Caco-2 (cell line): ENCODE measurements around the gene GDF7. TPM values are rescaled to one million over a fixed set of nuclear protein-coding genes. Genes with fewer than 3 reads are reported as not detected.

ENCODE experiments used
- BruUV-seq: library from RNA; stranded (reverse); fragments of 400-500 nt; replicated peaks from 2 replicates; lab custom pipeline; 2021; lab: Mats Ljungman, UMichigan
- CTCF ChIA-PET: fragments of 300-600 bp; sonication (Branson Sonifier 250); formaldehyde crosslinking; loops from one replicate; lab custom pipeline; 2022; ENCODE audit warnings: antibody characterized with exemption; lab: Charles Lee
- POLR2A ChIA-PET: fragments of 300-600 bp; sonication (Branson Sonifier 250); formaldehyde crosslinking; loops from one replicate; lab custom pipeline; 2022; ENCODE audit warnings: antibody characterized with exemption; lab: Charles Lee
- DNase-seq, 2 experiments: peaks; one replicate each; pipeline versions ENCODE4 v3.0.0 to v3.0.0-alpha.2; 2020 to 2022
- H3K27me3 ChIP-seq: replicated peaks from 2 replicates; pipeline ENCODE4 v1.6.0; 2011; ENCODE audit warnings: low read length; ENCODE audit not compliant: control insufficient read depth, insufficient read depth
- H3K36me3 ChIP-seq: 2 replicates; pipeline ENCODE4 v1.5.1; 2011; ENCODE audit warnings: low read length; ENCODE audit not compliant: control insufficient read depth, insufficient read depth
- H3K4me1 ChIP-seq: fragments of 250-450 bp; sonication (Bioruptor Pico); 2 replicates; pipeline ENCODE4 v1.5.1; 2020; ENCODE audit warnings: mild to moderate bottlenecking
- H3K4me3 ChIP-seq: 2 replicates; pipeline ENCODE4 v1.5.1; 2011; ENCODE audit warnings: low read depth, mild to moderate bottlenecking, control low read depth, low read length
- H3K9me3 ChIP-seq: fragments of 250-450 bp; sonication (Bioruptor Pico); 2 replicates; pipeline ENCODE4 v1.5.1; 2020; ENCODE audit warnings: mild to moderate bottlenecking, moderate library complexity
- H3K27ac Mint-ChIP-seq: one replicate; pipeline ENCODE4 v1.8.0; 2022; ENCODE audit warnings: mixed read lengths; ENCODE audit not compliant: unreplicated experiment
- H3K27me3 Mint-ChIP-seq: one replicate; pipeline ENCODE4 v1.8.0; 2022; ENCODE audit warnings: mixed read lengths; ENCODE audit not compliant: insufficient read depth, unreplicated experiment
- H3K36me3 Mint-ChIP-seq: one replicate; pipeline ENCODE4 v1.8.0; 2022; ENCODE audit warnings: mild to moderate bottlenecking, mixed read lengths; ENCODE audit not compliant: insufficient read depth, unreplicated experiment
- H3K4me1 Mint-ChIP-seq: one replicate; pipeline ENCODE4 v1.8.0; 2022; ENCODE audit warnings: low read depth, mixed read lengths; ENCODE audit not compliant: unreplicated experiment
- H3K4me3 Mint-ChIP-seq: one replicate; pipeline ENCODE4 v1.8.0; 2022; ENCODE audit warnings: mild to moderate bottlenecking, moderate library complexity, mixed read lengths; ENCODE audit not compliant: unreplicated experiment
- H3K9me3 Mint-ChIP-seq: one replicate; pipeline ENCODE4 v1.8.0; 2022; ENCODE audit warnings: mixed read lengths; ENCODE audit not compliant: unreplicated experiment
- CTCF ChIP-seq, 2 experiments: fragments of 200-600 bp in 1 of 2; IDR thresholded peaks; 1 replicate in 1 of 2; 2 replicates in 1 of 2; pipeline versions ENCODE4 v1.5.1 to v1.8.0; 2011 to 2022; ENCODE audit warnings: antibody characterized with exemption in 1 of 2, control low read depth in 1 of 2, inconsistent platforms in 1 of 2, low read depth in 1 of 2, low read length in 1 of 2, mild to moderate bottlenecking in 1 of 2, moderate library complexity in 1 of 2; ENCODE audit not compliant: insufficient read depth in 1 of 2, severe bottlenecking in 1 of 2, unreplicated experiment in 1 of 2
- intact Hi-C: fragments of 100-400 bp; cut with micrococcal nuclease; formaldehyde crosslinking; loops from one replicate; pipeline ENCODE4 v1.10.0; 2022; ENCODE audit not compliant: unreplicated experiment
- total RNA-seq: library from RNA; stranded (reverse); gene quantifications from 2 replicates; pipeline ENCODE4 v1.2.3, GENCODE V29; 2022

Gene GDF7
- total RNA-seq, 1 experiment from 2014 or later: 1.7 TPM

GRCh38 chr2:20647211-20647610 lies 19.7 kb upstream of the GDF7 start:
- intact Hi-C loops: no loop called here
- H3K9me3 ChIP-seq: no peaks in the 10 kb centered on the region

GRCh38 chr2:20647738-20648137 lies 19.2 kb upstream of the GDF7 start:
- no peaks in the 10 kb centered on the region for H3K27me3 Mint-ChIP-seq
- no peak overlapping the region for H3K4me3 ChIP-seq
- no peaks in the 10 kb centered on the region for H3K9me3 ChIP-seq
- no peaks in the 10 kb centered on the region for H3K27me3 ChIP-seq
- CTCF ChIA-PET: no interaction called here
- peaks cover 13% of the 10 kb centered on the region for H3K4me1 ChIP-seq
- H3K36me3 Mint-ChIP-seq: peaks cover 15% of the 10 kb centered on the region
- POLR2A ChIA-PET: interaction anchor here (0.9 kb wide), 1 partner anchor 201 kb away, joined by 5 read pairs; the partner anchor contains the start of gene RHOB
- no peaks in the 10 kb centered on the region for H3K9me3 Mint-ChIP-seq
- H3K4me3 Mint-ChIP-seq: no peak overlapping the region
- TF ChIP-seq CTCF (IDR thresholded peaks at IDR 0.05; ENCODE audit: insufficient read depth in 1 of 2, low read depth in 1 of 2, low read length in 1 of 2, severe bottlenecking in 1 of 2, unreplicated experiment in 1 of 2): no peak
- no peaks in the 10 kb centered on the region for H3K4me1 Mint-ChIP-seq
- BruUV-seq: no TSS peak
- H3K27ac Mint-ChIP-seq: no peak overlapping the region
- intact Hi-C loops: no loop called here
- no peak for DNase-seq
- no peaks in the 10 kb centered on the region; the same call in none of the 2 replicates for H3K36me3 ChIP-seq

More at GRCh38 chr2:20647211-20647610, 19.7 kb upstream of the GDF7 start:
- H3K27me3 ChIP-seq: no peaks in the 10 kb centered on the region
- CTCF ChIA-PET: no interaction called here
- H3K36me3 ChIP-seq: no peaks in the 10 kb centered on the region; the same call in none of the 2 replicates
- POLR2A ChIA-PET: no interaction called here
- Mint-ChIP-seq H3K4me3 (no peak overlapping the region), H3K4me1 (no peaks in the 10 kb centered on the region), H3K9me3 (no peaks in the 10 kb centered on the region), H3K27me3 (no peaks in the 10 kb centered on the region), H3K36me3 (peaks cover 15% of the 10 kb centered on the region), H3K27ac (no peak overlapping the region)
- TF ChIP-seq CTCF (IDR thresholded peaks at IDR 0.05; ENCODE audit: insufficient read depth in 1 of 2, low read depth in 1 of 2, low read length in 1 of 2, severe bottlenecking in 1 of 2, unreplicated experiment in 1 of 2): no peak
- H3K4me1 ChIP-seq: peaks cover 13% of the 10 kb centered on the region
- no TSS peak for BruUV-seq
- no peak for DNase-seq
- no peak overlapping the region for H3K4me3 ChIP-seq

- intact Hi-C loops: no loop called here
- H3K9me3 Mint-ChIP-seq: no peaks in the 10 kb centered on the region
- no peak overlapping the region for H3K27ac Mint-ChIP-seq
- Histone ChIP-seq H3K4me3 (no peak overlapping the region), H3K27me3 (no peaks in the 10 kb centered on the region), H3K36me3 (no peaks in the 10 kb centered on the region; the same call in none of the 2 replicates), H3K4me1 (peaks cover 13% of the 10 kb centered on the region), H3K9me3 (no peaks in the 10 kb centered on the region)
- DNase-seq: no peak
- no peaks in the 10 kb centered on the region for H3K4me1 Mint-ChIP-seq
- H3K27me3 Mint-ChIP-seq: no peaks in the 10 kb centered on the region
- ChIA-PET POLR2A (interaction anchor here (0.9 kb wide), 1 partner anchor 201 kb away, joined by 5 read pairs; the partner anchor contains the start of gene RHOB), CTCF (no interaction called here)
- TF ChIP-seq CTCF (IDR thresholded peaks at IDR 0.05; ENCODE audit: insufficient read depth in 1 of 2, low read depth in 1 of 2, low read length in 1 of 2, severe bottlenecking in 1 of 2, unreplicated experiment in 1 of 2): no peak
- BruUV-seq: no TSS peak
- H3K4me3 Mint-ChIP-seq: no peak overlapping the region
- peaks cover 15% of the 10 kb centered on the region for H3K36me3 Mint-ChIP-seq
Observed at GRCh38 chr2:20648206-20648605, 18.7 kb upstream of the GDF7 start.
